HL-60/S4 (cell line): ENCODE data around the gene RIMS1.

Experiments
- in situ Hi-C: fragments of 300-500 bp; cut with MboI; formaldehyde crosslinking; loops from 2 replicates; pipeline ENCODE4 v1.14.3; 2022; ENCODE audit warnings: low sequenced_read_pairs

Gene RIMS1

DNA sequence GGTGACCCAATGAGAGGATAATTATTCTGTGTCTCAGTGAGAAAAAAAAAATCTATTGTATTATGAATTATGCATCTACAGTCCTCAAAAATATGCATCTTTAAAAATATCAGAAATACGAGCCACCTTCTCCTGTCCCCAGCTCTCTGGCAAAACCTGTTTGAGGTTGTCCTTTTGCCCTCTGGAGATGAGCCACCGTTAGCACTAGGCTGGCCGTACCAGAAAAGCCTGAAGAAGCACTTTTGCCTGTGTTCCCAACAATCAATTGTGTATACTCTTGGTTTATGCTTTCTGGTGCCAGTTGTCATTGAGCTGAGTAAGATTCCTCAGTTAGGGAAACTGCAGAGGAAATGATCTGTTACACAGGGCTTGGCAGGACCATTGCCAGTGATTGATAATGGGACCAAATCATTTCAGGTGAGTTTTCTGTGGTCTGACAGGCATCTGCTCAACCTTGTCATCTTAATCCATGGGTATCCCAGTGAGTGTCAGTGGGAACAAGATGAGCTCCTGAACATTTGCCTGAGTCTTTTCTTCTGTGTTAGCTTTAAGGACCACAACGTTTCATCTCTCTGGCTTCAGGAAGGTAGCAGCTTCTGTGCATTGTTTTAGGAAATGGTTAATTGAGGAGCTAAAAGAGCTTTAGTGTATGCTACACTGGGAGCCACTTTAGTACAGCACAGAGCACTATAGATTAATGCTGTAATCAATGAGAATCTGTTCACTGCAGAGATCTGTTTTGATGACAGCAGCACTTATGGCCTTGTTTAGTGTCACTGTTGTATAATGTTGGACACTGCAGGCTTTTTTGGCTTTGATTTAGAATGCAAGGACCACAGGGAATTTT is 330.1 kb downstream of the RIMS1 start:
- in situ Hi-C loops: no loop called here

GRCh38 chr6:72217626-72218025 is 331.3 kb downstream of the RIMS1 start:
- in situ Hi-C loops: no loop called here

- in situ Hi-C loops: no loop called here
These were observed 331.8 kb downstream of the RIMS1 start for GRCh38 chr6:72218125-72218524.

GRCh38 chr6:72219536-72219935 is 333.2 kb downstream of the RIMS1 start:
- in situ Hi-C loops: no loop called here

DNA sequence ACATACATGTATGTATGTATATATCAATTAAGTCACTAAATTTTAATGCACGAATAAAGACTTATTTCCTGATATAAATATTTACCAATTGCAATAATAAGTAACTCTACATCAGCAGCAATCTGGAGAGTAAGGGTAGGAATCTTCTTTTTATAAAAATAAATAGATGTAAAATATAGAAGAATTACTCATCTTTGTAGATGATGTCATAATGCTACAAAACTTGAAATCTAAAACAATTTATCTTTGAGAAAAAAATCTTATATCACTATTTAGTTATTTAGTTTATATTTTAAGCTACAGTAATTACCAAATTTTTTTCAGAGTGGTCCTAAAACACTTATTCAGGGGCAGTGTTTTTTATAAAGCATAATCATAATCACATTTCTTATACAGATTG is 351.7 kb downstream of the RIMS1 start:
- in situ Hi-C loops: no loop called here

GRCh38 chr6:72238900-72239299 is 352.6 kb downstream of the RIMS1 start:
- in situ Hi-C loops: no loop called here

- in situ Hi-C loops: no loop called here
These were observed 359.2 kb downstream of the RIMS1 start for GRCh38 chr6:72245565-72245964.

DNA sequence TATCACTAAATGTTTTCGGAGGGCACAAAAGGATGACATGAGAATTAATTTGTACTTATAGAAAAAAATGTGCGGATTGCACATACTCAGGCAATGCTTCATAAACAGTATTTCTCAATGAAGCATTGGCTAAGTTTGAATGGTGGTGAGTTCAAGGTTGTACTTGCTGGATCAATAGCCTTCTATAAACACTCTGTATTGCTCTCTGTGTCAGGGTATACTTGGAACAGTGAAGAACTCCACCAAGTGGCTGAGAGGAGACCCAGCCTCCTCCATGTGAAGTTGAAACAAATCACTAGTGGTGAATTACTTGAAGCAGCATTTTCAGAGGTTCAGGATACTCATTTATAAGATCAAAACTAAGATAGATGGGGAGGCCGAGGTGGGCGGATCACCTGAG is 360.6 kb downstream of the RIMS1 start:
- in situ Hi-C loops: no loop called here

DNA sequence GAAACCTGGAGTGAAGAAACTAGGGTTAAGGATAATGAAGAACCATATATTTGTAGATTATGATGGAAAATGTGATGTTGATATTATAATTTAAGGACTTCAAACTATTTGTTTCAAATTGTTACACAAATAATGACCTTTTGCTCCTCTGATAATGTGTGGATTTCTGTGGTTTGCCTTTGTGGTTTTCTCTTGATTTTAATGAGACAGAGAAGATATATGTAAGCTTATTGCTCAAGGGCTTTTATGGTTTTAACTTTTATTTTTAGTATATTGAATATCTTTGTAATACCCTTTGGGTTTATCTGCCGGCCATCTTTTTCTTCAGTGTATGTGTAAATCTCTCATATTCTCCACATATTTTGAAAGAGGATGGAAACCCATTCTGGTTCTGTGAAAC is 362.3 kb downstream of the RIMS1 start:
- in situ Hi-C loops: no loop called here

DNA sequence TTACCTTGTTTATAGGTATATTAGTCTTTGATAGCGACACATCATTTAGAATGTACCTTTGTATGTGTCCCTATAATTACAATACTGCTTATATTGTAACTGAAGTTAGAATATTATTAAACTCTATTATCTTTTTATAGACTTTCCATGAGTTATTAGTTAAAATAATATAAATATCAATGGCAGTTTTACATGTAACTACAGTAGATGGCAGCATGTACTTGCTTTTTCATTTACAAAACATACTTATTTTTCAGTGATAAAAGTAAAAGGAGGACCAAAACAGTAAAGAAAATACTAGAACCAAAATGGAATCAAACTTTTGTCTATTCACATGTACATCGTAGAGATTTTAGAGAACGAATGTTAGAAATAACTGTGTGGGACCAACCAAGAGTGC is 364.3 kb downstream of the RIMS1 start:
- in situ Hi-C loops: no loop called here

DNA sequence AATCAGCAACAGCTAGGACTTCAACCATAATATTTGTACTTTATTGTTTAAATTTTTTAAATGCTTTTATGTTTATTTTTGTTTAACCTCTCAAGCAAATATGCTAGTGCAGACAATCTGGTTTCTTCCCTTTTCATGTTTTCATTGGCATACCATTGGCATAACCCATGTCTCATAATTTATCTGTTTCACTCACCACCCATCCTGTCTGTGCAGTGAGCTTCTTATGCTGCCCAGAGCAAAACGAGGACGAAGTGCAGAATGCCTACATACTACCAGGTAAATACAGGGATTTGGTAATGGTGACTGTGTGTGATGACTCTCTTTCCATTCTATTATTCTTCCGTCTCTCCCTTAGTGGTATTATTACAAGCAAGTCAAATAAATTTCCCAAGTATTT is 374.1 kb downstream of the RIMS1 start:
- in situ Hi-C loops: no loop called here

- in situ Hi-C loops: no loop called here
These were observed 375.2 kb downstream of the RIMS1 start for GRCh38 chr6:72261554-72261953.

DNA sequence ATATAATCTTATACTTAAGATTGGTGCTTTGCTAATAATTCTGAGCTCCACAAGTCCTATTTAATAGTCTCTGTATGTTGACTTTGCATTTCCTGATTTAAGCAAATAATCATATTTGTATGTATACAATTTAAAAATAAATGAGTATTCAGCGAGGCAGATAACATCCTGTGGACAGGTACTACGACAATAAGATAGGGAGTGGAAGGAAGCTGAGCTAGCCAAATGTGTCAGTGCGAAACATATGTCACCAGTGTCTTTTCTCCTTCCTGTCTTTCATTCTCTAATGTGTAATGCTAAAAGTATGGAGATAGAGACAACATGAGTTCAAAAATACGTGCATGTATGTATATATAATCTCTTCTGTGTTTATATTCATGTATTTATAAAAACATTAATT is 375.9 kb downstream of the RIMS1 start:
- in situ Hi-C loops: no loop called here

DNA sequence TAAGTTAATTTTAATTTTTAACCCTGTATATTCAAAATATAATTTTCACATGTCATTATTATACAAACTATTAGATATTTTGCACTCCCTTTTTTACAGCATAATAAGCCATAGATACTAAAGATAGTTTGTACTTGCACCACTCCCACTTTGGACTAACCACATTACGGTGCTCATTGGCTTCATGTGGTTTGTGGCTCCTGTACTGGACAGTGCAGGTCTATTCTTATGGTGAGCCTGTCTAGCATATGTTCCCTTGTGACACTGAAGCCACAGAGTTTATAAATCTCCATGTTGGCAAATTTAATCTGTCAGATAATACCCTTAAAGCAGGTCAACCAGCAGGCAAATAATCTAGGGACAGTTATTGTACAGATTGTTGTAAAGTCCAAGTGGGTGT is 381.1 kb downstream of the RIMS1 start:
- in situ Hi-C loops: no loop called here

DNA sequence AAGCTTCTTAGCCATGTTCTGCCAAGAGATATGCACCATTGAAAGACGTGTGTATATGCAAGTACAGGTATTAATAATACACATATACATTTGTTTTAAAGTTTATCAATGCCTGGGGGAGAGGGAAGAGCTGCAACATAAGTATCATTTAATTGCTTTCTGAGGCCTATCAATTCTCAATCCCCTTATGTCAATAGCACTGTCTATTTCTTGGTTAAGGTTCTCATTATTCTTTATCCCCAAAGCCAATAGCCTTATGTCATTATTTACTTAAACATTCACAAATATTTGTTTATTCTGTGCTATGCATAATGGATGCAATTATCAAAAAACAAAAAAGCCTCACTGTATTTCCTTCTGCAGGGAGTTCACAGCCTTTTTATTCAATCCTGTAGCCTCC is 385.2 kb downstream of the RIMS1 start:
- in situ Hi-C loops: no loop called here

- in situ Hi-C loops: no loop called here
These were observed 386.6 kb downstream of the RIMS1 start for GRCh38 chr6:72272958-72273357.

DNA sequence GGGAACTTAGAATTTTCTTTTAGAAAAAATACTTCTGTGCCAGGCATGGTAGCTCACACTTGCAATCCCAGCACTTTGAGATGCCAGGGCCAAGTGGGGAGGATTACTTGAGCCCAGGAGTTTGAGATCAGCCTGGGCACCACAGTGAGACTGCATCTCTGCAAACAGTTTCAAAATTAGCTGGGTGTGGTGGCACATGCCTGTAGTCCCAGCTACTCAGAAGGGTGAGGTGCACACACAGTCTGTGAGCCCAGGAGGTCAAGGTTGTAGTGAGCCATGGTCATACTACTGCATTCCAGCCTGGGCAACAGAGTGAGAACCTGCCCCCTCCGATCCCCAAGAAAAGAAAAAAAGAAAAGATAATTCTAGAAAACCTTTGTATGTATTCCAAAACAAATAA is 389.5 kb downstream of the RIMS1 start:
- in situ Hi-C loops: no loop called here

- in situ Hi-C loops: no loop called here
These were observed 395.9 kb downstream of the RIMS1 start for GRCh38 chr6:72282201-72282600.

GRCh38 chr6:72283571-72283970 is 397.2 kb downstream of the RIMS1 start:
- in situ Hi-C loops: no loop called here

GRCh38 chr6:72286911-72287311 is 400.6 kb downstream of the RIMS1 start:
- in situ Hi-C loops: no loop called here

- in situ Hi-C loops: no loop called here
These were observed 401.5 kb downstream of the RIMS1 start for GRCh38 chr6:72287801-72288200.

DNA sequence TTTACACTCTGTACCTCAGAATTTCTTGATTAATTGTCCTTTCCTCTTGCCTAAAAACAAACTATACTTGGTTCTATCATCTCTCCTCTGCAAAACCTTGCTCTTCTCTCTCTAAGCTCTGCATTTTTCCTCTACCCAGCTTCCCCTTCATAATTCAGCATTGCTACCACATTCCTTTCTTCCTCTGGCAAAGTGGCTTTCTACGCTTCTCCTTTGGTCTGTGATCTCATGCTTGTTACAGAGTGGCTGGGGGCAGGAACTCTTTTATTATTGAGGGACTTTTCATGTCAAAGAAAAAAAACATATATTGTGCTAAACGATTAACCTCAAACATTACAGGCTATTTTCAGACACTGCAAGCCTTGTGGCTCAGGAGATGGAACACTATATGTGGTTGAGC is 402.2 kb downstream of the RIMS1 start:
- in situ Hi-C loops: no loop called here

- in situ Hi-C loops: no loop called here
These were observed 404.3 kb downstream of the RIMS1 start for GRCh38 chr6:72290620-72291019.
